GM18511 (cell line): ENCODE measurements around the gene PCGF3.
"Not testable (repeated sequence)": the region's sequence is repeated elsewhere in the genome, so short reads cannot be mapped to it uniquely, and the experiment has no call there.

Experiments
- ATAC-seq: cut with Tn5 transposase; IDR thresholded peaks from one replicate; pipeline ENCODE4 v1.9.1; 2021; ENCODE audit warnings: mild to moderate bottlenecking, moderate library complexity; ENCODE audit not compliant: unreplicated experiment

PCGF3 gene

GRCh38 chr4:682490-683172 is 23.0 kb upstream of the PCGF3 start:
- ATAC-seq: no peak

GRCh38 chr4:683247-683897 is 22.3 kb upstream of the PCGF3 start:
- no peak for ATAC-seq

- no peak for ATAC-seq
These were observed 21.5 kb upstream of the PCGF3 start for GRCh38 chr4:683982-684622.

- no peak for ATAC-seq
These were observed 20.9 kb upstream of the PCGF3 start for GRCh38 chr4:684623-685327.

- no peak for ATAC-seq
These were observed 19.8 kb upstream of the PCGF3 start for GRCh38 chr4:685679-686412.

- no peak for ATAC-seq
These were observed 19.1 kb upstream of the PCGF3 start for GRCh38 chr4:686413-687040.

- no peak for ATAC-seq
These were observed 18.3 kb upstream of the PCGF3 start for GRCh38 chr4:687048-687970.

GRCh38 chr4:687971-688853 is 17.4 kb upstream of the PCGF3 start:
- no peak for ATAC-seq

- ATAC-seq: no peak
These were observed 16.6 kb upstream of the PCGF3 start, which contains the start of gene SLC49A3 for GRCh38 chr4:688854-689681. TSS of gene SLC49A3 (minus strand) at chr4:689151. CDS start at chr4:689127, 24 bp downstream.

GRCh38 chr4:689723-690122 is 15.9 kb upstream of the PCGF3 start:
- ATAC-seq: no peak

- ATAC-seq: no peak
These were observed 12.7 kb upstream of the PCGF3 start for GRCh38 chr4:692771-693554.

- ATAC-seq: not testable (repeated sequence)
These were observed 11.2 kb upstream of the PCGF3 start for GRCh38 chr4:694341-694940.

- ATAC-seq: no peak
These were observed 5.6 kb upstream of the PCGF3 start for GRCh38 chr4:699816-700580.

- no peak for ATAC-seq
These were observed 4.9 kb upstream of the PCGF3 start for GRCh38 chr4:700587-701264.

GRCh38 chr4:702618-703048 is 3.0 kb upstream of the PCGF3 start:
- ATAC-seq: no peak
